ENCODE data around the gene NOS1AP.
"Not testable (repeated sequence)": the region's sequence is repeated elsewhere in the genome, so short reads cannot be mapped to it uniquely, and the experiment has no call there.

NOS1AP gene

GRCh38 chr1:162197615-162198421 lies 128.3 kb downstream of the NOS1AP start:
- DNase-seq = no peak

GRCh38 chr1:162200096-162200847 lies 130.8 kb downstream of the NOS1AP start:
- DNase-seq = no peak

GRCh38 chr1:162201062-162201461 lies 131.6 kb downstream of the NOS1AP start:
- DNase-seq = not testable (repeated sequence)

- no peak for DNase-seq
Observed at GRCh38 chr1:162204129-162204822, 134.8 kb downstream of the NOS1AP start.

- DNase-seq = no peak
Observed at GRCh38 chr1:162204823-162205155, 135.3 kb downstream of the NOS1AP start.

GRCh38 chr1:162206300-162206699 lies 136.8 kb downstream of the NOS1AP start:
- DNase-seq = no peak

- peak; percentile 96 for DNase-seq
Observed at GRCh38 chr1:162206749-162207635, 137.5 kb downstream of the NOS1AP start.

- no peak for DNase-seq
Observed at GRCh38 chr1:162207862-162208261, 138.4 kb downstream of the NOS1AP start.

GRCh38 chr1:162210196-162210595 lies 140.7 kb downstream of the NOS1AP start:
- no peak for DNase-seq

- no peak for DNase-seq
Observed at GRCh38 chr1:162212713-162213112, 143.2 kb downstream of the NOS1AP start.

- no peak for DNase-seq
Observed at GRCh38 chr1:162213281-162213912, 143.9 kb downstream of the NOS1AP start.

GRCh38 chr1:162214202-162214601 lies 144.7 kb downstream of the NOS1AP start:
- no peak for DNase-seq

GRCh38 chr1:162215902-162216301 lies 146.4 kb downstream of the NOS1AP start:
- DNase-seq = no peak

GRCh38 chr1:162216604-162217003 lies 147.1 kb downstream of the NOS1AP start:
- DNase-seq = no peak

- no peak for DNase-seq
Observed at GRCh38 chr1:162217706-162218105, 148.2 kb downstream of the NOS1AP start.

GRCh38 chr1:162218546-162218945 lies 149.1 kb downstream of the NOS1AP start:
- no peak for DNase-seq

- DNase-seq = no peak
Observed at GRCh38 chr1:162218975-162219374, 149.5 kb downstream of the NOS1AP start.

- DNase-seq = no peak
Observed at GRCh38 chr1:162219461-162219860, 150.0 kb downstream of the NOS1AP start.

- DNase-seq = no peak
Observed at GRCh38 chr1:162220009-162220539, 150.6 kb downstream of the NOS1AP start.

- no peak for DNase-seq
Observed at GRCh38 chr1:162222014-162222413, 152.5 kb downstream of the NOS1AP start.

GRCh38 chr1:162222730-162223129 lies 153.2 kb downstream of the NOS1AP start:
- no peak for DNase-seq

GRCh38 chr1:162223488-162223887 lies 154.0 kb downstream of the NOS1AP start:
- DNase-seq = no peak
